Lower leg skin (tissue), 3 donors: Measurements from ENCODE around the gene MYOCOS.

ENCODE experiments used
- CTCF ChIP-seq, 3 donors: fragments of 450-650 bp; IDR thresholded peaks; one replicate each; pipeline ENCODE4 v1.5.1; 2016; ENCODE audit warnings: antibody characterized with exemption in 3 of 3, mild to moderate bottlenecking in 3 of 3, moderate library complexity in 2 of 3
- POLR2A ChIP-seq, 2 donors: fragments of 450-650 bp; IDR thresholded peaks; one replicate each; pipeline ENCODE4 v1.6.1; 2016 to 2017; ENCODE audit warnings: antibody characterized with exemption in 2 of 2, mild to moderate bottlenecking in 1 of 2, moderate library complexity in 1 of 2

DNA sequence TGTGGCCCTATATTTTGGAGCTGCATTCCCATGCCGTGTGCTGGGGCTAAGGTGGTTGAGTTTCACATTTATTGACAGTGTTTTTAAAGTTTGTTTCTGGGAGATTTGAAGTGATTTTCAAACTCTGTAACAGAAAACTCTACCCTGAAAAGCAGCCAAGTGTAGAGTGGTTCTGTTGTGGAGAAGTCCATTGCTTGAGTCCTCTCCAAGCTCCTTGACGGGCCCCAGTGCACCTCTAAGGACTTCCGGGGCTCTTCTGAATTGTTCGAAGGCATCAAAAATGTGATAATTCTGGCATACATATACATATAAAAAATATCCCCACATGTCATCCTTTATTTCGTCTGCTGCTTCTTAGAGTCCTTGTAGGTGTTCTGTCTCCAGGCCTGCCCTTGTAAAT lies 5.0 kb downstream of the MYOCOS start:
- TF ChIP-seq CTCF (IDR thresholded peaks at IDR 0.05), result no peak
- no peak for TF ChIP-seq POLR2A (IDR thresholded peaks at IDR 0.05)
